Astrocyte of the hippocampus (primary cell): Measurements from ENCODE around the gene FSD1.
"Not testable (repeated sequence)": the region's sequence is repeated elsewhere in the genome, so short reads cannot be mapped to it uniquely, and the experiment has no call there.

Source experiments
- DNase-seq: peaks from one replicate; pipeline ENCODE4 v3.0.0; 2011; ENCODE audit warnings: low read depth, low spot score

The FSD1 gene

DNA sequence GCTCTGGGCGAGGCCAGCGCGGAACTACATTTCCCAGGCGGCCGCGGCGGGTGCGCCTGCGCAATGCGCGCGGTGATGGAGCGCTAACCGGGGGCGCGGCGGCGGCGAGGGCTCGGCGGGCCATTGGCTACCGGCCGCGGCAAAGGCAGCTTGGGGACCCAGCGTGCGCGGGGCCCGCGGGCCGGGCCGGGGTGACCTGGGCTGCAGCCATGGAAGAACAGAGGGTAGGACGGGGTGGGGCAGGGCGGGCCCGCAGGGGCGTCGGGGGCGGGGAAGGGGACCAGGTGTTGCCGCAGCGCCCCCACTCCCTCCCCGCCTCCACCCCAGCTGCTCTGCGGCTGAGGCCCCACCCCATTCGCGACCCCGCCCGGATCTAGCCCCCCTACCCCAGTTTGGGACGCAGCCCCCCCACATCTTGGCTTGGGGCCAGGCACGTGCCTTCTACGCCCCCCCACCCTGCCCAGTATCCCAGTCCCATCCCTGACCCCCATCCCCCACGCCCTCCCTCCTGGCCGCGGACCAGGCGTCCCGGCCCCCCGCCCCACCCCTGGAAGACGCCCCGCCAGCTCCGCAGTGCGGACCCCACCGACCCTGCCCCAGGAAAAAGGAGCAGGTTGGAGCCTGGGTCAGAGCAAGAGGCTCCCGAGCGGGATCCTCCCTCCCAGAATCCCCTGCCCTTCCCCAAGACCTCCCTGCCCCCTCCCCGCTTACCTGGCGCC lies at the start of gene FSD1:
TSS of gene FSD1 (plus strand) at position 61 of the 719 bp plus-strand sequence. CDS start at position 210, 149 bp downstream.
- peak; percentile 88 for DNase-seq

DNA sequence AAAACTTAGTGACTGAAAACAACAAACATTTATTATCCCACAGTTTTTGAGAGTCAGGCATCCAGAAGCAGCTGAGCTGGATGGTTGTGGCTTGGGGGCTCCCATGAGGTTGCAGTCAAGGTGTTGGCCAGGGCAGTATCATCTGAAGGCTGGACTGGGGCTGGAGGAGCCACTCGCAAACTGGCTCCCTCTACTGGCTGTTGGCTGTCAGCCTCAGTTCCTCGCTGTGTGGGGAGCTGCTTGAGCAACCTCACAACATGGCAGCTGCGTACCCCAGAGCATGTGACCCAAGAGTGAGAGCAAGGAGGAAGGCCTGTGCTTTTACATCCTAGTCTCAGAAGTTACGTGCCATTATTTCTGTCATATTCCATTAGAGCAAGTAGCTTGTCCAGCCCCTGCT lies 47.8 kb upstream of the FSD1 start:
- DNase-seq, result no peak

DNA sequence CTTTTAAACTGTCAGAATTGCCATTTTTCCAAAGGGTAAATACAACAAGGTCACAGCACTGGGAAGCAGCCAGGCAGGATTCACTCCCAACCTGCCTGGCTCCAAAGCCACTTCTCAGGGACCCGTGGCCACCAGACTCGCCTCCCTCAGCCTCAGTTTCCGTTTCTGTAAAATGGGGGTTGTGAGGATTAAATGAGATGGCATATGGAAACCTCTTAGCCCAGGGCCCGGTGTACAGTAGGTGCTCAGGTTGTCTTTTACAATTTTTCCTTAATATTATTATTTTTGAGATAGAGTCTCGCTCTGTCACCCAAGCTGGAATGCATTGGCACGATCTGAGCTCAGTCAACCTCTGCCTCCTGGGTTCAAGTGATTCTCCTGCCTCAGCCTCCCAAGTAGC lies 47.4 kb upstream of the FSD1 start:
- DNase-seq, result no peak

DNA sequence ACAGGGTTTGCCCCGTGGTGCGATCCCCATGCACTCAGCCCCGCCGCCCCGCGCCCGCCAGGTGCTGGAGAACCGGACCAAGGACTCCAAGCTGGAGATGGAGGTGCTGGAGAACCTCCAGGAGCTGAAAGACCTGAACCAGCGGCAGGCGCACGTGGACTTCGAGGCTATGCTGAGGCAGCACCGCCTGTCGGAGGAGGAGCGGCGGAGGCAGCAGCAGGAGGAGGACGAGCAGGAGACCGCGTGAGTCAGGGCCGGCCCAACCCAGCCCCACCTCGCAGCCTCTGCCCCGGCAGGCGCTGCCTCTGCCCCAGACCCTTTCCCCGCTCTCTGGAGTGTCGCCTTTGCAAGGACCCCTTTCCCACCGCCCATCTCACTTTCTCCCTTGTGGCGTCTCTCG lies 46.2 kb upstream of the FSD1 start:
- no peak for DNase-seq

DNA sequence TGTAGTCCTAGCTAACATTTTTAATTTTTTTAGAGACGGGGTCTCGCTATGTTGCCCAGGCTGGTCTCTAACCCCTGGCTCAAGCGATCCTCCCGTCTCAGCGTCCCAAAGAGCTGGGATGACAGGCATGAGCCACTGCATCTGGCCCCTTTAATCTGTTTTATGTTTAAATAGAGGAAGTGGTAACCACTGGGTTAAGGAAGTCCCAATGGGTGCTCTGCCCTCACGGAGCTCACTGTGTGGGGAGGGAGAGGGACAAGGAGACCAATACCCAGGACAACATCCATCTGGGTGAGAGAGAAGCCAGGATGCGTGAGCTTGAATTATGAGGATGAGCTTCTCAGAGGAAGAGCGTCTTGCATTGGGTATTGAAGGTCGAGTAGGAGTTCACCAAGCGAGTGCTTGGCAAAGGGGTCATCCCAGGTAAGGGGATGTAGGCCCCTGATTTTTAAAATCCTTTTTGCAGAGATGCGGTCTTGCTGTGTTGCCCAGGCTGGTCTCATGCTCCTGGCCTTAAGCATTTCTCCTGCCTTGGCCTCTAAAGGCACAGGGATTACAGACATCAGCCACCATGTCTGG lies 43.7 kb upstream of the FSD1 start:
- no peak for DNase-seq

DNA sequence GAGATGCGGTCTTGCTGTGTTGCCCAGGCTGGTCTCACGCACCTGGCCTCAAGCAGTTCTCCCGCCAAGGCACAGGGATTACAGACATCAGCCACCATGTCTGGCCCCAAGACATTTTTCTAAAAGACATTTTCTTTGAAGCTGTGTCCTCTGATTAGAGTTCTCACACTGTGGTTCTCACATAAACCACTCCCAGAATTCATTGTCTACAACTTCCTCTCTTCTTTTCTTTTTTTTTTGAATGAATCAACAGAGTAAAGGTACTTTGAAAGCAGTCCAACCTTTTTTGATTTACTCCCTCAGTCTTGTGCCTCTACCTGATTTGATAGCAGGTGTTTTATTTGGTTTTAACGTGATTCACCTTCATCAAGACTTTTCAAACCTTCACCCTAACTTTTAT lies 39.6 kb upstream of the FSD1 start:
- no peak for DNase-seq

DNA sequence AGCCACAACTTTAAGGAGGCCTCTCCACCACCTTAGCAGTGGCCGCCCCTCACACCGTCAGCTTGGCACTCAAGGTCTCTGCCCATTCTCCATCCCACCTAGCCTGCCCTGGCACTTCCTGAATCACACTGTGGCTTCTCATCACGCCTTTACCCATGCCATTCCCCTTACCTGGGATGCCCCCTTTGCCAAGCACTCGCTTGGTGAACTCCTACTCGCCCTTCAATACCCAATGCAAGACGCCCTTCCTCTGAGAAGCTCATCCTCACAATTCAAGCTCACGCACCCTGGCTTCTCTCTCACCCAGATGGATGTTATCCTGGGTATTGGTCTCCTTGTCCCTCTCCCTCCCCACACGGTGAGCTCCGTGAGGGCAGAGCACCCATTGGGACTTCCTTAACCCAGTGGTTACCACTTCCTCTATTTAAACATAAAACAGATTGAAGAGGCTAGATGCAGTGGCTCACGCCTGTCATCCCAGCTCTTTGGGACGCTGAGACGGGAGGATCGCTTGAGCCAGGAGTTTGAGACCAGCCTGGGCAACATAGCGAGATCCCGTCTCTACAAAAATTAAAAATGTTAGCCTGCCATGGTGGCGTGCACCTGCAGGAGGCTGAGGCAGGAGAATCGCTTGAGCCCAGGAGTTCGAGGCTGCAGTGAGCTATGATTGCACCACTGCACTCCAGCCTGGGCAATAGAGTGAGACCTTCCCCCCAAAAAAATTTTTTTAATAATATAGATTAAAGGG lies 38.0 kb upstream of the FSD1 start:
- DNase-seq, result no peak

DNA sequence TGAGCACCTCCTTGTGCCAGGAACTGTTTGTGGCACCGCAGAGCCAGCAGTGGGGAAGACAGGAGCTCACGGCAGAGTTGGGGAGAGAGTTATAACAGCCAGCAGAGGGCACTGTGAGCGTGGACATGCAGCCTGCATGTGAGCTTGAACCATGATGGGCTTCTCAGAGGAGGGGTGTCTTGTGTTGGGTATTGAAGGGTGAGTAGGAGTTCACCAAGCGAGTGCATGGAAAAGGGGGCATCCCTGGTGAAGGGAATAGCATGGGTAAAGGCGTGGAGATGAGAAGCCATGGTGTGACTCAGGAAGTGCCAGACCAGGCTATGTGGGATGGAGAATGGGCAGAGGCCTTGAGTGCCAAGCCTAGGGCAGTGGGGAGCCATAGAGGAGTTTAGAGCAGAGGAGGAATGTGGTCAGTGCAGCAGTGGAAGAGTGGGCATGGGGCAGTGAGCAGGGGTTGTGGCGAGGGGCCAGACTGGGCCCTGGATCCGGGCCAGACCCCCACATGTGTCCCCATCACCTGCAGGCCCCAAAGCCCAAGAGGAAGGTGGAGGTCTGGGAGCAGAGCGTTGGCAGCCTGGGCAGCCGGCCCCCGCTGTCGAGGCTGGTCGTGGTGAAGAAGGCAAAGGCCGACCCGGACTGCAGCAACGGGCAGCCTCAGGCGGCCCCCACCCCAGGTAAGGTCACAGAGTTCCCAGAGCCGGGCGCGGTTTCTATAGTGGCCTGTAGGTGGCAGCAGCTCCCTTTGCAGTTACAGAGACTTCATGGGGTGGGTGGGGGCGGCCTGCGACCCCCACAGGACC lies 37.1 kb upstream of the FSD1 start:
- peak; percentile 43 for DNase-seq

DNA sequence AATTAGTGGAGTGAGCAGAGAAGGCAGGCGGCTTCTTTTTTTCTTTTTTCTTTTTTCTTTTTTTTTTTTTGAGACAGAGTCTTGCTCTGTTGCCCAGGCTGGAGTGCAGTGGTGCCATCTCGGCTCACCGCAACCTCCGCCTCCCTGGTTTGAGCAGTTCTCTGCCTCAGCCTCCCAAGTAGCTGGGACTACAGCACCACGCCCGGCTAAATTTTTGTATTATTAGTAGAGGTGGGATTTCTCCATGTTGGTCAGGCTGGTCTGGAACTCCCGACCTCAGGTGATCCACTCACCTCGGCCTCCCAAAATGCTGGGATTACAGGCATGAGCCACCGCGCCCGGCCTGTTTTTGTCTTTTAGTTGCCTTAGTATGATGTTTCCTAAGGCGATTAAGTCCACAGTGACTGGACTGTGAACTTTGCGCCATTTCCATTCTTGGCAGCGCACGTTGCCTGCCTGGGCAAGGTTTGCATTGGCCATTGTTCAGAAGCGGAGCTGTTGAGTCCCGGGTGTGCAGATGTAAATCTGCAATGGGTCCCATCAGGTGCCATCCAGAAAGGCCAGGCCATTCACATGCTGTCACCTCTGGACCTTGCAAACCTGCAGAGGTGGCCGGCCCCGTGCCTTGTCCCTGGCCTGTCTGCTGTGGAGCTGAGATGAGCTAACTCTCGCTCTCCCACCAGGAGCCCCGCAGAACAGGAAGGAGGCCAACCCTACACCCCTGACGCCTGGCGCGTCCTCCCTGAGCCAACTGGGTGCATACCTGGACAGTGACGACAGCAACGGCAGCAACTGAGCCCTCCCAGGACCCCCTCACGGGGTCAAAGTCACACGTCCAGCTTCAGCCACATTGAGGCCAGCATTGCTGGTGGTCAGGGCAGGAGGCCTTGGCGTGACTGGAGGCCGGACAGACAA lies 36.2 kb upstream of the FSD1 start:
- DNase-seq, result no peak

DNA sequence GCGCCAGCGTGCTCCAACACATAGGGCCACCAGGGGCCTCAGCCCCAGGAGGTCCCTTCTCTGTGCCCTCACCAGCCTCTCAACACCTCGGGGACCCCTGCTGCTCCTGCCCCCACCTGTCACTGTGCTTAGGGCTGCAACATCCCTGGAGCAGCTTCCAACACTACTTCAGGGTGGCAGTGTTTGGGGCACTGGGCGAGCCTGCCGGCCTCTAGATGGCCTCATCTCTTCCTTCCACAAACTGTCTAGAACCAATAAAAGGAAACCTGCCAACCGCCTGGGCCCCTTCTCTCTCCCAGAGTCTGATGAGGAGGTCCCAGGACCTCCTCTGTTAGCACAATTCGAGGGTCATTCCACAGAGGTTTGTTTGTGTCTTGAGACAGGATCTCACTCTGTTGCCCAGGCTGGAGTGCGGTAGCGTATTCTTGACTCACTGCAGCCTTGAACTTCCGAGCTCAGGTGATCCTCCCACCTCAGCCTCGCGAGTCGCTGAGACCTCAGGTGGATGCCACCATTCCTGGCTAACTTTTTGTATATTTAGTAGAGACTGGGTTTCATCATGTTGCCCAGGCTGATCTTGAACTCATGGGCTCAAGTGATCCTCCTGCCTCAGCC lies 35.5 kb upstream of the FSD1 start:
- no peak for DNase-seq

DNA sequence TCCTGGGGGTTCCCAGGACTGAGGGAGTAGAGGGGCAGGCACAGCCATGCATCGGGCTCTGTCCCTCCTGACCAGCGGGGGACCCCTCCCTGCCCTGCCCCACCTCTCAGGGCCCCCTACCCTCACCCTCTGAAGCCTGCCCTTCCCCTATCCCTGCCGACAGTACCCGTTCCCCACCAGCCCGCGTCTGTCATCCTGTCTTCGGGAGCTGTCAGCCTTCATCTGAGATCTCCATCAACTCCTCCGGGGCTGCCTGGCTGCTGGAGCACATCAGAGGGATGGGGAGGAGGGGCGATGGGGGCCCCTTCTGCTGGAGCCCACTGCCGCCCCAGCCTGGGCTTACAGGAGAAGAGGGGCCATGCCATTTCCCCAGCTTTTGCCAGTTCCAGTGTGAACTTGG lies 31.5 kb upstream of the FSD1 start:
- DNase-seq, result no peak

DNA sequence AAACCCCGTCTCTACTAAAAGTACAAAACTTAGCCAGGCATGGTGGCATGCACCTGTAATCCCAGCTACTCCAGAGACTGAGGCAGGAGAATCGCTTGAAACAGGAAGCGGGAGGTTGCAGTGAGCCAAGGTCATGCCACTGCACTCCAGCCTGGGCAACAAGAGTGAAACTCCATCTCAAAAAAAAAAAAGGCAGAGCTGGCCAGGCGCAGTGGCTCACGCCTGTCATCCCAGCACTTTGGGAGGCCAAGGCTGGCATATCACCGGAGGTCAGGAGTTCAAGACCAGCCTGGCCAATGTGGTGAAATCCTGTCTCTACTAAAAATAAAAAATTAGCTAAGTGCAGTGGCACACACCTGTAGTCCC lies 30.1 kb upstream of the FSD1 start:
- not testable (repeated sequence) for DNase-seq

DNA sequence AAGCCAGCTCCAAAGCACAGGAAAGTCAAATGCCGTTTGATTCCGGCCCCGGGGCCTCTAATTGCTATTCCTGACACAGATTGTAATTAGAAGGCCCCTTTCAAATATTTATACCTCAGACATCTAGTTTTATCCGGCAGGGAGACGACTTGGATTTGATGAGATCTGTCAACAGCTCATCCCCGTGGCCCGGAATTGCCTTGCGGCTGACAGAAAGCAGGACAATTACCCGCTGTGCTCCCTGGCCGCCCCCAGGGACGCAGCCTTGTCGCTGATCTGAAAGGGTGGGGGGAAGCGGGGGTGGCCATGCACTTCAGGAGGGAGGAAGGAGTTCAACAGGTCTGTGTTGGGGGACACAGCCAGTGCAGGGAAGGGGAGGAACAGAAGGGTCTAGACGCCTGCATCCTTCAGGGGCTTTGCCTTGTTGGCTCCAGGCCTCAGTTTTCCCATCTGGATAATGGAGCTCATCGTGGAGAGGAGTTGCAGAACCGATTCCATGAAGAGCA lies 27.2 kb upstream of the FSD1 start:
- DNase-seq, result no peak

DNA sequence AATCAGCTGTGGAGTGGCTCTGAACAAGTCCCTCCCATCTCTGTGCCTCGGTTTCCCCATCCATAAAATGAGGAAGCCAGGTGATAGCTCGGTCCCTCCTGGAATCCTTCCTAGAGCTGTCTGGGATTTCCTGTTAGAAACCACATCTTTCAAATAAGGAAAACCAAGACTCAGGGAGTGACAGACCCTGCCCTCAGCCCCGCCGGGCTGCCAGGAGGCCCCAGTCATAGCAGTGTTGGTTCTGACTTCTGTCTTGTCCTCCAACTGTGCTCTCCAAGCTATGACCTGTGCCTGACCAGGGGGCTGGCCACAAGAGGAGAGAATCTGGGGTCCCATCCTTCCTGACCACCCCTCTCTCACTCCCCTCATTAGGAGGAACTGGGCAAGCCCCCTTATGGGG lies 26.4 kb upstream of the FSD1 start:
- no peak for DNase-seq

DNA sequence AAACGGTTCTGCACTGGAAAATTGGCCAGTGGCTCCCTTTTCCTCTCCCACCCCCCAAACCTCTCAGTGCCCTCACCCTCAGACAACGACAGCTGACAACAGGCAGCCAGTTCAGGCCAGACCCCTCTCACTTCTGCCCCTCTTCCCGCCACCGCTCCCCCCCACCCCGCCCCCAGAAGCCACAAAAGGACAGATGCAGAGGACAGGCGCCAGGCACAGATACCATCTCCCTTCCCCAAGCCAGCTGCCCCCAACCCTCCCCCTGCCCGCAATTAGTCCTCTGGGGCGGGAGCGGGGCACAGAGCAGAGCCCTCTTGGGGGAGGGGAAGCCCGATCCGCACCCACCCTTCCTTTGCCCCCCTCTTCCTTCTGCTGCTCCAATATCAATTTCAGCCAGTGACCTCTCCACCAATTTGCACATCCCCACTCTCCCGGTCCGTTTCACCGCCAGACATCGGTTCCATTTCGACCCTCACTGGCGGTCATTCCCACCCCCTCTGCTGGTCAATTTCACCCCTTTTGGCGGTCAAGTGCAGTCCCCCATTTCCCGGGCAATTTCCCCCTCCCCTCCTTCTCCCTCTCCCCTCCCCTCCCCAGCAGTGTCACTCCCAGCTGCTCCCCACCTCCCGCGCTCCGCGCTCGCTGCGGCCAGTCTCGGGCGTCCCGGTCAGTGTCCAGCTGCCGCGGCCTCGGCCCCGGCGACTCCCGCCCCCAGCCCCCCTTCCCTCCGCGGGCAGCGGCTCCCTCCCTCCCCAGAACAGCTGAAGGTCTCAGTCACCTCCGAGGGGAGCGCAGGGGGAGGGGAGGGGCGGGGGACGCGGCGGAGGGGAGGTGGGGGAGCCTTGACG lies 25.8 kb upstream of the FSD1 start, which contains the start of gene SHD:
TSS of gene SHD (plus strand) at position 848 of the 848 bp plus-strand sequence. CDS start 798 bp downstream, outside the sequence.
- no peak for DNase-seq

DNA sequence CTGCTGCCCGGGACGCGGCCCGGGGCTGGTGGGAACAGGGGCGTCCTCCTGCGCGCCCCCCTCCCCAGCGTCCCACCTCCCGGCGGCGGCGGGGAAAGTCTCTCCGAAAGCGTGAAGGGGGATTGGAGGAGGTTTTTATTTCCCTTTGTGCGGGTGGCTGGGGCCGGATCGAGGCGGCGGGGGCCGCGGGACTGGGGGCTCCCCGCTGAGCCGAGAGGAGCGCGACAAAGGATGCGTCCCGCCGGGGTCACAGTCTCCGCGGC lies 25.2 kb upstream of the FSD1 start:
- DNase-seq, result no peak

DNA sequence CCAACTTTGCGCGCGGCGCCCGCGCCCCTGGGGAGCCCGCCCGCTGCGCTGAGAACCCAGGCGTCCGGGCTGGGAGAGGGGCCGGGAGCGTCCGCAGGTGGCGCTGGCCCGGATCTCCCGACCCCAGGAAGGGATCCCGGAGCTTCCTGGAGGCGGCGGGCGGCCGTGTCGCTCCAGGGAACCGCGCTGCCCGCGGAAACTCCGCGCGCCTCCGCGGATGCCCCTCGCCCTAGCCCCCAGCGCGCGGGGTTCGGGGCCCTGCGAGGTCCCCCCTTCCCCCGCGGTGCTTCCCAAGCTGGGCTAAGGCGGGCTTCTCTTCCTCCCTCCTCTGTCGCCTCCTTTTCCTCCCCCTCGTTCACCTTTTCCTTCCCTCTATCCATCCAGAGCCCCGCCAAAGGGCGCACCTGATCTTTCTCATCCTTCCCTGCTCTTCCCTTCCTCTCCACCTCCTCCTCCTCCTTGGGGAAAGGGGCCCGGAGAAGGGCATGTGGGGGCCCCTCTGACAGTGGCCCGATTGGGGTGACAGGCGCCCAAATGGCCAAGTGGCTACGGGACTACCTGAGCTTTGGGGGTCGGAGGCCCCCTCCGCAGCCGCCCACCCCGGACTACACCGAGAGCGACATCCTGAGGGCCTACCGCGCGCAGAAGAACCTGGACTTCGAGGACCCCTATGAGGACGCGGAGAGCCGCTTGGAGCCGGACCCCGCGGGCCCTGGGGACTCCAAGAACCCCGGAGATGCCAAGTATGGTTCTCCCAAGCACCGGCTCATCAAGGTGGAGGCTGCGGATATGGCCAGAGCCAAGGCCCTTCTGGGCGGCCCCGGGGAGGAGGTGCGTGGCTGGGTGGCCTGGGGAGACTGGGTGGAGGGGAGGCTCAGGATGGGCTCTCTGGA lies 24.6 kb upstream of the FSD1 start:
- no peak for DNase-seq

DNA sequence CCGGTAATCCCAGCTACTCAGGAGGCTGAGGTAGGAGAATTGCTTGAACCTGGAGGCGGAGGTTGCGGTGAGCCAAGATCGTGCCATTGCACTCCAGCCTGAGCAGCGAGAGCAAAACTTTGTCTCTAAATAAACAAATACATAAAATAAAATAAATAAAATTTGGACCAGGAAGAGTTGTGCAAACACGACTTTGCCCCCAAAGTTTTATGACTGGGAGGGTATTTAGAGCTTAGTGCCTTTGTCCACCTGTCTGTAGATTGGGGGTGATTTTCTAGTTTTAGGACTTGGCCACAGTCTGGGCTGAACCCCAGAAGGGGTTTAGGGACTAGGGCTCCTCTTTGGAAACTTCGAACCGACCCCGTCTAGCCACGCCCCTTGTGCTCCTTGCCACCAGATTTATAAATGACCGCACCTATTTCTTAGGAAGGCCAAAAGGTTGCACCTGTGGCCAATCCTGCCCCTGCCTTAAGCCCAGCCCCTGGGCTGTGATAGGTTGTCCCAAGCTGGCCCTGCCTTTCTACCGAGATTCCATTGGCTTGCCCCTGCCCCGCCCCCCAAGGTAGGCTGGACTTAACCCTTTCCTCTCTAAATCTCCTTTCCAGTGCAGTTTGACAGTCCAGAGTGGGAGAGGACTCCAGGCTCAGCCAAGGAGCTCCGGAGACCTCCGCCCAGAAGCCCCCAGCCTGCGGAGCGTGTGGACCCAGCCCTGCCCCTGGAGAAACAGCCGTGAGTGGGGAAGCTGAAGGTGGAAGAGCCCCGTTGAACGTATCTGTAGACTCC lies 20.0 kb upstream of the FSD1 start:
- DNase-seq, result peak; percentile 37
